Panc1 (cell line): ENCODE results near the gene MTHFSD. TPM values are rescaled to one million over a fixed set of nuclear protein-coding genes. Genes with fewer than 3 reads are reported as not detected.

Source experiments
- ATAC-seq: fragments of 200-7000 bp; cut with Tn5 transposase; 2 replicates; pipeline ENCODE4 v1.9.1; 2020; ENCODE audit warnings: mild to moderate bottlenecking, moderate library complexity
- BruUV-seq: library from RNA; stranded (reverse); fragments of 400-500 nt; replicated peaks from 2 replicates; lab custom pipeline; 2021; lab: Mats Ljungman, UMichigan
- CTCF ChIA-PET: fragments of 300-600 bp; sonication (Branson Sonifier 250); formaldehyde crosslinking; loops from one replicate; lab custom pipeline; 2022; ENCODE audit warnings: antibody characterized with exemption; lab: Charles Lee
- POLR2A ChIA-PET: fragments of 300-600 bp; sonication (Branson Sonifier 250); formaldehyde crosslinking; loops from one replicate; lab custom pipeline; 2022; ENCODE audit warnings: antibody characterized with exemption; lab: Charles Lee
- DNase-seq: peaks from one replicate; pipeline ENCODE4 v3.0.0-alpha.2; 2010; ENCODE audit warnings: low read depth, low spot score
- H3K27ac ChIP-seq: 2 replicates; pipeline ENCODE4 v1.5.1; 2011; ENCODE audit warnings: mild to moderate bottlenecking, low read length, inconsistent platforms
- H3K27me3 ChIP-seq: fragments of 200-500 bp; sonication (Bioruptor generic); 2 replicates; pipeline ENCODE4 v1.6.0; 2014; ENCODE audit warnings: low read length, inconsistent platforms; ENCODE audit not compliant: control insufficient read depth, insufficient read depth
- H3K36me3 ChIP-seq: fragments of 200-500 bp; sonication (Bioruptor generic); 2 replicates; pipeline ENCODE4 v1.5.1; 2014; ENCODE audit warnings: inconsistent platforms, mild to moderate bottlenecking, low read length, moderate library complexity; ENCODE audit not compliant: control insufficient read depth, insufficient read depth
- H3K4me1 ChIP-seq: 2 replicates; pipeline ENCODE4 v1.5.1; 2011; ENCODE audit warnings: inconsistent platforms, mild to moderate bottlenecking, low read length, moderate library complexity; ENCODE audit not compliant: control insufficient read depth, insufficient read depth
- H3K4me3 ChIP-seq, 2 experiments: 2 replicates each; pipeline ENCODE4 v1.5.1; 2011 to 2012; ENCODE audit warnings: low read depth in 2 of 2, low read length in 2 of 2, mild to moderate bottlenecking in 2 of 2, inconsistent platforms in 1 of 2, moderate library complexity in 1 of 2
- H3K9me3 ChIP-seq: fragments of 200-500 bp; sonication (Bioruptor generic); 2 replicates; pipeline ENCODE4 v1.5.1; 2014; ENCODE audit warnings: low read depth, mild to moderate bottlenecking, inconsistent platforms, low read length, moderate library complexity; ENCODE audit not compliant: control insufficient read depth, insufficient read depth
- POLR2AphosphoS5 ChIP-seq: IDR thresholded peaks from 2 replicates; pipeline ENCODE4 v1.6.1; 2012; ENCODE audit warnings: mild to moderate bottlenecking, low read depth, low read length, moderate library complexity
- SIN3A ChIP-seq: IDR thresholded peaks from 2 replicates; pipeline ENCODE4 v1.6.1; 2012; ENCODE audit warnings: low read depth, mild to moderate bottlenecking, low read length, moderate library complexity, borderline replicate concordance; ENCODE audit not compliant: insufficient read depth
- TCF7L2 ChIP-seq: IDR thresholded peaks from 2 replicates; pipeline ENCODE4 v1.6.1; 2011; ENCODE audit warnings: mild to moderate bottlenecking, low read depth, low read length, inconsistent platforms
- in situ Hi-C: cut with HindIII; loops from 2 replicates; pipeline ENCODE4 v1.10.0; 2016; ENCODE audit warnings: low sequenced_read_pairs, low pct_unique_long_range_greater_than_20kb
- intact Hi-C: fragments of 100-400 bp; cut with micrococcal nuclease; formaldehyde crosslinking; loops from one replicate; pipeline ENCODE4 v1.10.0; 2022; ENCODE audit not compliant: unreplicated experiment
- total RNA-seq: library from RNA; stranded (reverse); gene quantifications from one replicate; pipeline ENCODE4 v1.2.1, GENCODE V29; 2021; ENCODE audit not compliant: unreplicated experiment
- TF ChIP-seq, protein P1 (sequence below): fragments of 450-650 bp; IDR thresholded peaks from 2 replicates; pipeline ENCODE4 v1.5.1; 2017; ENCODE audit warnings: mild to moderate bottlenecking
- TF ChIP-seq, protein P2 (sequence below), 2 experiments: IDR thresholded peaks; 2 replicates each; pipeline ENCODE4 v1.6.1; 2011 to 2012; ENCODE audit warnings: low read depth in 2 of 2, control low read depth in 1 of 2, low read length in 1 of 2, mild to moderate bottlenecking in 1 of 2, moderate library complexity in 1 of 2; ENCODE audit not compliant: insufficient read depth in 1 of 2

MTHFSD gene
- total RNA-seq, 1 experiment from 2014 or later = 16.5 TPM

DNA sequence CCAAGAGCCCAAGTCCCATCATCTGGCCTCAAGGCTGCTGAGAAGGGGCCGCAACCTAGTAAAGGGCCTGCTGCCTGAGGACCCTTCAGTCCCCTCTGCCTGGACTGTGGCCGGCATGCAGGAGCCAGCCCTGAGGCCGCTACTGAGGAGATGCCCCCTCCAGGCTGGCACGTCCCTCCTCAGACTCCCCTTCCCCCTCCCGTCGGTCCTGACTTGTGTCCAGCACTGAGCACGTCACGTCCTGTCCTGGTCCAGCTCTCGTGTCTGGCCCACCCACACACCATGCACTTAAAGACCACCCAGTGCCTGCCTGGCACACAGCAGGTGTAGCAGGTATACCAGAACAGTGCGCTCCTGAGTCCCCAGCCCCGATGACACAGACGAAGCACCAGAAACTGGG lies 9.6 kb downstream of the MTHFSD start:
- DNase-seq (no peak), ATAC-seq (no peak)
- in situ Hi-C loops (no loop called here), intact Hi-C loops (no loop called here)
- TF ChIP-seq, protein P1, sequence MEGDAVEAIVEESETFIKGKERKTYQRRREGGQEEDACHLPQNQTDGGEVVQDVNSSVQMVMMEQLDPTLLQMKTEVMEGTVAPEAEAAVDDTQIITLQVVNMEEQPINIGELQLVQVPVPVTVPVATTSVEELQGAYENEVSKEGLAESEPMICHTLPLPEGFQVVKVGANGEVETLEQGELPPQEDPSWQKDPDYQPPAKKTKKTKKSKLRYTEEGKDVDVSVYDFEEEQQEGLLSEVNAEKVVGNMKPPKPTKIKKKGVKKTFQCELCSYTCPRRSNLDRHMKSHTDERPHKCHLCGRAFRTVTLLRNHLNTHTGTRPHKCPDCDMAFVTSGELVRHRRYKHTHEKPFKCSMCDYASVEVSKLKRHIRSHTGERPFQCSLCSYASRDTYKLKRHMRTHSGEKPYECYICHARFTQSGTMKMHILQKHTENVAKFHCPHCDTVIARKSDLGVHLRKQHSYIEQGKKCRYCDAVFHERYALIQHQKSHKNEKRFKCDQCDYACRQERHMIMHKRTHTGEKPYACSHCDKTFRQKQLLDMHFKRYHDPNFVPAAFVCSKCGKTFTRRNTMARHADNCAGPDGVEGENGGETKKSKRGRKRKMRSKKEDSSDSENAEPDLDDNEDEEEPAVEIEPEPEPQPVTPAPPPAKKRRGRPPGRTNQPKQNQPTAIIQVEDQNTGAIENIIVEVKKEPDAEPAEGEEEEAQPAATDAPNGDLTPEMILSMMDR = no peak
- TF ChIP-seq, protein P2, sequence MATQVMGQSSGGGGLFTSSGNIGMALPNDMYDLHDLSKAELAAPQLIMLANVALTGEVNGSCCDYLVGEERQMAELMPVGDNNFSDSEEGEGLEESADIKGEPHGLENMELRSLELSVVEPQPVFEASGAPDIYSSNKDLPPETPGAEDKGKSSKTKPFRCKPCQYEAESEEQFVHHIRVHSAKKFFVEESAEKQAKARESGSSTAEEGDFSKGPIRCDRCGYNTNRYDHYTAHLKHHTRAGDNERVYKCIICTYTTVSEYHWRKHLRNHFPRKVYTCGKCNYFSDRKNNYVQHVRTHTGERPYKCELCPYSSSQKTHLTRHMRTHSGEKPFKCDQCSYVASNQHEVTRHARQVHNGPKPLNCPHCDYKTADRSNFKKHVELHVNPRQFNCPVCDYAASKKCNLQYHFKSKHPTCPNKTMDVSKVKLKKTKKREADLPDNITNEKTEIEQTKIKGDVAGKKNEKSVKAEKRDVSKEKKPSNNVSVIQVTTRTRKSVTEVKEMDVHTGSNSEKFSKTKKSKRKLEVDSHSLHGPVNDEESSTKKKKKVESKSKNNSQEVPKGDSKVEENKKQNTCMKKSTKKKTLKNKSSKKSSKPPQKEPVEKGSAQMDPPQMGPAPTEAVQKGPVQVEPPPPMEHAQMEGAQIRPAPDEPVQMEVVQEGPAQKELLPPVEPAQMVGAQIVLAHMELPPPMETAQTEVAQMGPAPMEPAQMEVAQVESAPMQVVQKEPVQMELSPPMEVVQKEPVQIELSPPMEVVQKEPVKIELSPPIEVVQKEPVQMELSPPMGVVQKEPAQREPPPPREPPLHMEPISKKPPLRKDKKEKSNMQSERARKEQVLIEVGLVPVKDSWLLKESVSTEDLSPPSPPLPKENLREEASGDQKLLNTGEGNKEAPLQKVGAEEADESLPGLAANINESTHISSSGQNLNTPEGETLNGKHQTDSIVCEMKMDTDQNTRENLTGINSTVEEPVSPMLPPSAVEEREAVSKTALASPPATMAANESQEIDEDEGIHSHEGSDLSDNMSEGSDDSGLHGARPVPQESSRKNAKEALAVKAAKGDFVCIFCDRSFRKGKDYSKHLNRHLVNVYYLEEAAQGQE (IDR thresholded peaks at IDR 0.05; ENCODE audit: insufficient read depth in 1 of 2, low read depth in 2 of 2, low read length in 1 of 2) = no peak
- TF ChIP-seq POLR2AphosphoS5 (no peak), TCF7L2 (no peak), SIN3A (no peak)
- ChIA-PET CTCF (no interaction called here), POLR2A (no interaction called here)
- Histone ChIP-seq H3K9me3 (no peaks in the 10 kb centered on the region), H3K36me3 (peaks cover under 1% of the 10 kb centered on the region), H3K4me3 (no peak overlapping the region), H3K27me3 (no peaks in the 10 kb centered on the region), H3K27ac (no peak overlapping the region), H3K4me1 (no peaks in the 10 kb centered on the region)
- BruUV-seq = no TSS peak

DNA sequence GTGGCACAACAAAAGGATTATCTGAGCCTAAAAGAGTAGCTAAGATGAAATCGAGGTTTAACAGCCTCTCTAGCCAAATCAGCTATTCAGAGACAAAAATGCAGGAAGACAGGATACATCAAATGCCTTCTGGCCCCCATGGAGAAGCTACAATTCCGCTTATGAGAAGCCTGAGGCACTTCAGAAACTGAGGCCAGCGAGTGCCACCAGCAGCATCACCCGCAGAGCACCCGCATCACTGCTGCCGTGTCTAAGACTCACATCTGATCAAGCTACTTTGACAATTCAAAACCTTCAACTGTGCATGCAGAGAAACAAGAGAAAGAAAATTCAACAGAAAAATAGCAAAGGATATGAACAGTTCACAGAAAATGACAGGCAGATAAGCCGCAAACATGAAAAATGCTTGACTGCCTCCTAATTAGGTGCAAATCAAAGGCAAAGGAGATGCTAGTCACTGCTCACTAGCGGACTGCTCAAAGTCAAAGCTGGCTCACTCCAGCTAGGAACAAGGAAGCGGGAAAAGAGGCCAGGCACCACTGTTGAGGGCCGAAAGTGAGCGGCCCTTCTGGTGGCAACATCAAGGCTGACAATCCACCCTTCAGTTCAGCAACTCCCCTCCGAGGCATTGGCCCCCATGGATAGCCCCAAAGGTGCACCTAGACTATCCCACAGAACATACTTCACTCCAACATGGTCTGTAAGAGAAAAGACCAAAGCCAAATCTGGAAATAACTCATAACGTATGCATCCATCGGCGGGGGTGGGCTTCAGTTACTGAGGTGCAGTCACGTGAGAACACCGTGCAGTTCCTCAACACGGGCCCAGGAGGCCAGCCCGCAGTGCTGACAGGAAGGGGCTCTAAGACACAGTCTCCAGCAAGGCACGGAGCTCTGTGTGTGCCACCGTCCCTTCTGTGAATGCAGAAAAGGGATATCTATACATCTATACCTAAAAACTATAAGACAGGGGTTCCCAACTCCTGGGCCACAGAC lies 12.0 kb downstream of the MTHFSD start:
- intact Hi-C loops (no loop called here), in situ Hi-C loops (no loop called here)
- ATAC-seq = no peak
- BruUV-seq = no TSS peak
- ChIA-PET CTCF (no interaction called here), POLR2A (no interaction called here)
- Histone ChIP-seq H3K27ac (no peak overlapping the region), H3K4me3 (no peak overlapping the region), H3K27me3 (no peaks in the 10 kb centered on the region), H3K9me3 (no peaks in the 10 kb centered on the region), H3K4me1 (no peaks in the 10 kb centered on the region), H3K36me3 (no peaks in the 10 kb centered on the region)
- TF ChIP-seq, protein P2 (IDR thresholded peaks at IDR 0.05; ENCODE audit: insufficient read depth in 1 of 2, low read depth in 2 of 2, low read length in 1 of 2) = no peak
- TF ChIP-seq POLR2AphosphoS5 (no peak), TCF7L2 (no peak), SIN3A (no peak)
- TF ChIP-seq, protein P1 = no peak
- no peak for DNase-seq
